OCI-LY3 (cell line): Measurements from ENCODE around the gene ZBTB48.
"Not testable (repeated sequence)": the region's sequence is repeated elsewhere in the genome, so short reads cannot be mapped to it uniquely, and the experiment has no call there.

Experiments
- H2AFZ ChIP-seq: fragments of 200-600, 300-600 bp; shearing (Covaris generic); 2 replicates; pipeline ENCODE4 v1.6.0; 2014; ENCODE audit warnings: antibody characterized with exemption, low read depth, low read length
- H3K27ac ChIP-seq: fragments of 200-600, 300-600 bp; sonication (generic); 2 replicates; pipeline ENCODE4 v1.5.1; 2014; ENCODE audit warnings: mild to moderate bottlenecking, low read length, moderate library complexity, mixed read lengths
- H3K27me3 ChIP-seq: fragments of 200-600, 300-600 bp; sonication (generic); 2 replicates; pipeline ENCODE4 v1.6.1; 2014; ENCODE audit warnings: low read depth, low read length, mixed read lengths
- H3K36me3 ChIP-seq: fragments of 200-600, 300-600 bp; sonication (generic); replicated peaks from 2 replicates; pipeline ENCODE3; 2014; ENCODE audit warnings: low read depth, low read length, mixed read lengths
- H3K4me1 ChIP-seq: fragments of 300-600, 200-600 bp; sonication (generic); 2 replicates; pipeline ENCODE4 v1.6.1; 2014; ENCODE audit warnings: low read length, mixed read lengths
- H3K4me2 ChIP-seq: fragments of 200-600, 300-600 bp; sonication (generic); 2 replicates; pipeline ENCODE4 v1.6.1; 2014; ENCODE audit warnings: low read length, mixed read lengths
- H3K4me3 ChIP-seq: fragments of 300-600, 200-600 bp; sonication (generic); 2 replicates; pipeline ENCODE4 v1.5.1; 2014; ENCODE audit warnings: antibody characterized with exemption, mild to moderate bottlenecking, low read length, moderate library complexity
- H3K79me2 ChIP-seq: fragments of 300-600, 200-600 bp; shearing (Covaris generic); 2 replicates; pipeline ENCODE4 v1.6.1; 2014; ENCODE audit warnings: mild to moderate bottlenecking, low read length, mixed read lengths
- H3K9ac ChIP-seq: fragments of 300-600, 200-600 bp; shearing (Covaris generic); 2 replicates; pipeline ENCODE4 v1.6.0; 2014; ENCODE audit warnings: mild to moderate bottlenecking, low read length, moderate library complexity
- H3K9me3 ChIP-seq: fragments of 200-600, 300-600 bp; shearing (Covaris generic); 2 replicates; pipeline ENCODE4 v1.6.1; 2014; ENCODE audit warnings: low read length, mixed read lengths; ENCODE audit not compliant: insufficient read depth
- H4K20me1 ChIP-seq: fragments of 200-600, 300-600 bp; sonication (generic); 2 replicates; pipeline ENCODE4 v1.6.1; 2016; ENCODE audit warnings: low read length, mixed read lengths; ENCODE audit not compliant: insufficient read depth
- CTCF ChIP-seq: fragments of 200-600, 300-600 bp; sonication (generic); IDR thresholded peaks from 2 replicates; pipeline ENCODE4 v1.5.1; 2014; ENCODE audit warnings: antibody characterized with exemption, low read length, low read depth
- EZH2phosphoT487 ChIP-seq: fragments of 200-600 bp; shearing (Covaris generic); IDR thresholded peaks from 2 replicates; pipeline ENCODE4 v1.6.1; 2018; ENCODE audit warnings: antibody characterized with exemption, mixed run types, low read depth

The ZBTB48 gene

GRCh38 chr1:6554031-6554906 lies 25.5 kb upstream of the ZBTB48 start, which contains the start of gene NOL9:
Gene NOL9, minus strand, starts transcription at chr1:6554513. Its CDS starts 11 bp downstream, at chr1:6554502.
- Histone ChIP-seq H3K27me3 (no peaks in the 10 kb centered on the region), H3K27ac (peak within 1 kb of the TSS; percentile 40), H3K9ac (peak within 1 kb of the TSS; percentile 77), H3K4me2 (peak within 1 kb of the TSS; percentile 85), H3K4me1 (peaks cover 11% of the 10 kb centered on the region), H4K20me1 (no peaks in the 10 kb centered on the region), H3K4me3 (peak within 1 kb of the TSS; percentile 100), H3K36me3 (peaks cover 6% of the 10 kb centered on the region), H2AFZ (peak within 1 kb of the TSS; percentile 82), H3K9me3 (no peaks in the 10 kb centered on the region), H3K79me2 (peaks cover 31% of the 10 kb centered on the region)
- TF ChIP-seq EZH2phosphoT487 (no peak), CTCF (peak; percentile 65)

GRCh38 chr1:6554907-6555778 lies 24.7 kb upstream of the ZBTB48 start, which contains the start of gene TAS1R1:
Gene TAS1R1, plus strand, starts transcription at chr1:6555307. Its CDS starts 67 bp downstream, at chr1:6555374.
- peaks cover 11% of the 10 kb centered on the region for H3K4me1 ChIP-seq
- H3K79me2 ChIP-seq, result peaks cover 31% of the 10 kb centered on the region
- H3K4me2 ChIP-seq, result peak within 1 kb of the TSS; percentile 85
- no peaks in the 10 kb centered on the region for H3K9me3 ChIP-seq
- no peaks in the 10 kb centered on the region for H3K27me3 ChIP-seq
- peak within 1 kb of the TSS; percentile 100 for H3K4me3 ChIP-seq
- H4K20me1 ChIP-seq, result no peaks in the 10 kb centered on the region
- no peaks in the 10 kb centered on the region for H3K36me3 ChIP-seq
- peak within 1 kb of the TSS; percentile 82 for H2AFZ ChIP-seq
- H3K27ac ChIP-seq, result peak within 1 kb of the TSS; percentile 40
- TF ChIP-seq EZH2phosphoT487 (no peak), CTCF (no peak)
- H3K9ac ChIP-seq, result peak within 1 kb of the TSS; percentile 77

- no peaks in the 10 kb centered on the region for H3K36me3 ChIP-seq
- H3K4me2 ChIP-seq, result no peak overlapping the region
- TF ChIP-seq EZH2phosphoT487 (no peak), CTCF (no peak)
- H4K20me1 ChIP-seq, result no peaks in the 10 kb centered on the region
- H3K27me3 ChIP-seq, result no peaks in the 10 kb centered on the region
- peaks cover 17% of the 10 kb centered on the region for H3K79me2 ChIP-seq
- H3K9me3 ChIP-seq, result no peaks in the 10 kb centered on the region
- no peak overlapping the region for H2AFZ ChIP-seq
- no peak overlapping the region for H3K9ac ChIP-seq
- H3K4me3 ChIP-seq, result no peak overlapping the region
- H3K4me1 ChIP-seq, result peaks cover 11% of the 10 kb centered on the region
- H3K27ac ChIP-seq, result no peak overlapping the region
Observed at GRCh38 chr1:6557597-6557996, 22.2 kb upstream of the ZBTB48 start.

- not testable (repeated sequence) for H4K20me1 ChIP-seq, H3K9ac ChIP-seq, H2AFZ ChIP-seq, H3K4me3 ChIP-seq, H3K4me2 ChIP-seq, H3K27me3 ChIP-seq, H3K36me3 ChIP-seq, H3K9me3 ChIP-seq, H3K27ac ChIP-seq, H3K4me1 ChIP-seq, H3K79me2 ChIP-seq
Observed at GRCh38 chr1:6559161-6559560, 20.6 kb upstream of the ZBTB48 start.
